ENCODE data around the gene PLCL1. TPM values are rescaled to one million over a fixed set of nuclear protein-coding genes. Genes with fewer than 3 reads are reported as not detected.

PLCL1 gene
- total RNA-seq, 4 donors from 2014 or later: 5.4 to 21.8 (median 10.2) TPM

DNA sequence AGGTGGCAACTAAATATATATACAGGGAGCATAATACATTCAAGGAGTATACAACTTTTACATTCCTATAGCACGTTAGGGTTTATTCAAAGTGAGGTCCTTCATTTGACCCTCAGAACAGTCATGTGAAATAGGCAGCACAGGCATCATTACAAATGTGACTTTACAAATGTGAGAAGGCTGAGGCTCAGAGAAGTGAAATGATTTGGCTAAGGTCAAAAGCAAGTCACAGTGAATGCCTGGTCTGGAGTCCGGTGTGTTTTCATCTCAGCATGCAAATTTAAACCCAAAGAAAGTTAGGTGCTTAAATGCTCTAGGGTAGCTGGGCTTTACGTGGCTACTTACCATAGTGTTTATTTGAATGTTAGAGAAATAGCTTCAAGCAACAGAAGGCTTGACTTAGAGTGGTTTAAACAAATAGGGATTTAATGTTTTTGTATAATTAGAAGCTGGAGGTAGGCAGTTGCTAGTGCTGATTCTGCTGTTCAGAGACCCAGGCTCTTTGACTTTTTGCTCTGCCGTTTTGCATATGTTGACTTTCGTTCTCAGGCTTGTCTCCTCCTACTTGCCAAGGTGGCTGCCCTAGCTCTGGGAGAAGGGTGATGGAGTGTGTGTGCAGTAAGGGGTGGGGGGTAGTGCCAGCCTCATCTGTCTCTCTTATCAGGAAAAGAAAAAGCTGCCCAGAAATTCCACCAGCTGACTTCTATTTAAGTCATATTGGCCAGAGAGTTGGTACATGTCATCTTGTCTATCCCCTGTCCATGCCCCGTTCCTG is 89.2 kb downstream of the PLCL1 start:
- DNase-seq (ENCODE audit: low spot score): no peak
- TF ChIP-seq, protein P1, sequence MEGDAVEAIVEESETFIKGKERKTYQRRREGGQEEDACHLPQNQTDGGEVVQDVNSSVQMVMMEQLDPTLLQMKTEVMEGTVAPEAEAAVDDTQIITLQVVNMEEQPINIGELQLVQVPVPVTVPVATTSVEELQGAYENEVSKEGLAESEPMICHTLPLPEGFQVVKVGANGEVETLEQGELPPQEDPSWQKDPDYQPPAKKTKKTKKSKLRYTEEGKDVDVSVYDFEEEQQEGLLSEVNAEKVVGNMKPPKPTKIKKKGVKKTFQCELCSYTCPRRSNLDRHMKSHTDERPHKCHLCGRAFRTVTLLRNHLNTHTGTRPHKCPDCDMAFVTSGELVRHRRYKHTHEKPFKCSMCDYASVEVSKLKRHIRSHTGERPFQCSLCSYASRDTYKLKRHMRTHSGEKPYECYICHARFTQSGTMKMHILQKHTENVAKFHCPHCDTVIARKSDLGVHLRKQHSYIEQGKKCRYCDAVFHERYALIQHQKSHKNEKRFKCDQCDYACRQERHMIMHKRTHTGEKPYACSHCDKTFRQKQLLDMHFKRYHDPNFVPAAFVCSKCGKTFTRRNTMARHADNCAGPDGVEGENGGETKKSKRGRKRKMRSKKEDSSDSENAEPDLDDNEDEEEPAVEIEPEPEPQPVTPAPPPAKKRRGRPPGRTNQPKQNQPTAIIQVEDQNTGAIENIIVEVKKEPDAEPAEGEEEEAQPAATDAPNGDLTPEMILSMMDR (IDR thresholded peaks at IDR 0.05): no peak
- no peak for ATAC-seq (ENCODE audit: low FRiP score)

DNA sequence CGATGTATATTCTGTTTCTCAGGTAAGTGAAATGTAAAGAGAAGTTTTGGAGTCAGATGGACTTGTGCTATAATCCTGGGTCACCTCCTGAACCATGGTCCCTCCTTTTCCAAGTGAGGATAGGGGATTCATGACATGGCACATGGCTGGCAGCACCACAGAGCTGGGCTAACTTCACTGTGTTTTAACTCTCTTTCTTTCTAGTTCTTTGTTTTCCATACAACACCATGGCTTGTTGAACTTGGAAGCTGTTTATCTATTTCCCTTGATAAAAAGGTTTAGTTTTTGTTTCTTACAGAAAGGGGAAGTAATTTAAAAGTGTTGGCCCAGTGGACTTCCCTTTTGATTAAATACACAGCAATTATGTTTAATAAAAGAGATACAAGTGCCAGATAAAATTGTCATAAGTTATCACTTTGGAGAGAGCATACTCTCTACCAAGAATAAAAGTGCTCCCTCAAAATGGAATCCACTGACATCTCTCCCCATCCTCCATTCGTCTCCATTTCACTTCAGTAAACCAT is 90.4 kb downstream of the PLCL1 start:
- ATAC-seq (ENCODE audit: low FRiP score): no peak
- TF ChIP-seq, protein P1 (IDR thresholded peaks at IDR 0.05): no peak
- DNase-seq (ENCODE audit: low spot score): no peak

DNA sequence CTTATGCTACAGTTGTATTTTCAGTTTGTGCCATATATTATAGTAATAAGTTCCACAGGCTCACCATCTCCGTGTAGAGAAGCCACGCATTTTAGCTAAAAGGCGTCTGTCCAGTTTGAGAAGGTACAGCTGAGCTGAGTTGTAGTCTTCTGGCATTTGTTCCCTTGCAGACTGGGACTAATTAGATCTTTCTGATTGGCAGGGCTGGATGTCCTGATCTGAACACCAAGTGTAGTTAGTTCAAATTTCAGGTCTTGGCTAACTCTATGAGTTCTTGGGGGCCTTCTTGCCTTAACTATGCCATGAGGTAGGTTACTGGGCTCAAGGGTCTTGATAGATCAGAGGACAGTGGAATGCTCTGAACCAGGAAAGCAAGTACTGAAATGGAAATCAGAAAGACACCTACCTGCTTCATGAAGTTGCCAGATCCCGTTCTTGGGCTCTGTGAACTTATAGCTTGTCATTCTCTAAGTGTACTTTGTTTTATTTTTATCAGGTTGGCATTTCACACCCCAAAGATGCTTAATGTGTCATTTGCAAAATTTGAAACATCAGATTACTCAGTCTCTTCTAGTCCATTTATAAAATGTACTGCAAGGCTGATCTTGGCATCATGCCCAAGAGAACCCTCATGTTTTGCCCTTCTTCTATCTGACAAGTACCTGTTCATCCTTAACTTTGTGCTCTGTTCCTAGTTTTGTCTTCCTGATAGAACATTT is 93.7 kb downstream of the PLCL1 start:
- TF ChIP-seq, protein P1 (IDR thresholded peaks at IDR 0.05): no peak
- ATAC-seq (ENCODE audit: low FRiP score) (no peak), DNase-seq (ENCODE audit: low spot score) (no peak)

DNA sequence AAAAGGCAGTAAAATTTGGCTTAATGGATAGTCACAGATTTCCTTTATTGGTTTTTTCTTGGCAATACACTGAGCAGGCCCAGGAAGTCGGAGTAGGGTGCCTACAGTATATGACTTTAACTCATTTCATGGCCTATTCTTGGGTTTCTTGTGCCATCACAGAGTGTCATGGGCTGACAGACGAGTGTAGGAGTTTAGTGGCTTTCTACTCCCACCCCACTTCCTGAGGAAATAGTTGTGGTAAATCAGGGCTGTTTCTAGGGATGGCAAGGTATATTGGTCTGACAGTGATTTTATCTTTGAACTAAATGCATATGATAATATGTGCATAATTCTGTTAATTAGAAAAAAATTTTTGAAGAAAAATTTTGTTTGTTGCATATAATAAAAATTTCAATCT is 100.1 kb downstream of the PLCL1 start:
- TF ChIP-seq, protein P1 (IDR thresholded peaks at IDR 0.05): no peak
- ATAC-seq (ENCODE audit: low FRiP score) (no peak), DNase-seq (ENCODE audit: low spot score) (no peak)

DNA sequence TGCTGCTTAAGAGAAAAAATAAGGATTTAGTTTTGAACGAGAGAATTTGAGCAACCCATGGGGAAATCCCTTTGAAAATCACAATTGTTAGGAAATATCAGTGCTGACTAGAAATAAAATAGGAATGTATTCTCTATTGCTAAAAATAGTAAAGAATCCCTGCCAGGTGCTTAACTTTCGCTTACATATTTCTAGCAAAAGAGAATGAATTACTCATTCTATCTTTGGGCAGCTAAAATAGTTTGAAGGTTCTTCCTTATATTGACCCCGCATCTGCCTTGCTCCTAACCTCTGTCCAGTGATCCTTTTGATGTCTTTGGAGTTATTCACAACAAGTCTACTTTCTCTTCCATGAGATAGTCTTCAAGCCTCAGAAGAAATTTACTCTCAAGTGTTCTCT is 103.8 kb downstream of the PLCL1 start:
- ATAC-seq (ENCODE audit: low FRiP score): peak; percentile 23
- no peak for DNase-seq (ENCODE audit: low spot score)
- TF ChIP-seq, protein P1 (IDR thresholded peaks at IDR 0.05): no peak

DNA sequence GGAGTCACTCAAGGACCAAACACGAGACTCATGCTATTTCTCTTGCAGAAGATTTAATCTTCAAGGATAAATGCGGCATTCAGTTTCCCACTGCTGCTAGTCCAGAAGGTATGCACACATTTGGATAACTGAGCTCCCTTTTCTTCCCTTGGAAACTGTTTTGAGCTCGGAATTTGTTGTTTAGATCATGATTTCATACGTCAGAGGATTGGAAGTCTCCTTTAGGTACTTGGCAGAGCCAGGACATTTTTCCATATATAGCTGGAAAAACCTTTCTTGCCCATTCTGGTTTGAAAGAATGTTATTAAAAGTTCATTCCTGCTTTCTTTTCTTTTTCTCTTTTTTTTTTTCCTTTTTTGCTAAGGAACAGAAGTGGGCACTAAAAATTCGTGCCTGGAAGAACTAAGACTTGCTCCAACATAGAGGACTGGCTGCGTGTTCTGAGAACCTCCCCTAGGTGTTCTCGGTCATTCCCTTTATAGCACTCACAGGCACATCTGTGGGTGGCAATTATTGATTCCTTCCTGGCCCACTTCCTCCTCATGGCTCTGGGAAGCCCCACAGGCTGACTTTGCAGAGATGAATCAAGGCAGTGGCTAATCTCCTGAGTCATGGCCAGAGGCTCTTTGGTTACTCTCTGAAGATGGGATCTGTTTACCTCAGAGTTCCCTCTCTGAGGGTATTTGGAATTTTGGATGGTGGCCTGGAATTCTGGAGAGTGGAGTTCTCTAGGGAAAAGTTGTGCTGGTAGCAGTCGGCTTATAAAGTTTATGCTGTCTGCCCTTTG is 104.8 kb downstream of the PLCL1 start:
- peak; percentile 59 for ATAC-seq (ENCODE audit: low FRiP score)
- TF ChIP-seq, protein P1 (IDR thresholded peaks at IDR 0.05): no peak
- DNase-seq (ENCODE audit: low spot score): no peak
